Measurements from ENCODE around the gene UGT1A8. TPM values are rescaled to one million over a fixed set of nuclear protein-coding genes. Genes with fewer than 3 reads are reported as not detected.
A peak's percentile ranks its signal among the peaks of the same experiment; 100 is the strongest.

Gene UGT1A8
- total RNA-seq, 1 experiment from 2014 or later = not detected

- DNase-seq (ENCODE audit: low read depth) = peak; percentile 51
Observed at GRCh38 chr2:233764264-233764663, 146.8 kb downstream of the UGT1A8 start.

- no peak for DNase-seq (ENCODE audit: low read depth)
Observed at GRCh38 chr2:233764761-233765160, 147.3 kb downstream of the UGT1A8 start.

- DNase-seq (ENCODE audit: low read depth) = no peak
Observed at GRCh38 chr2:233766416-233766815, 149.0 kb downstream of the UGT1A8 start.

- DNase-seq (ENCODE audit: low read depth) = no peak
Observed at GRCh38 chr2:233768076-233768475, 150.6 kb downstream of the UGT1A8 start.

- DNase-seq (ENCODE audit: low read depth) = no peak
Observed at GRCh38 chr2:233769260-233769659, 151.8 kb downstream of the UGT1A8 start.

GRCh38 chr2:233772153-233772552 is 154.7 kb downstream of the UGT1A8 start:
- no peak for DNase-seq (ENCODE audit: low read depth)

GRCh38 chr2:233772583-233772982 is 155.2 kb downstream of the UGT1A8 start:
- DNase-seq (ENCODE audit: low read depth) = no peak

- no peak for DNase-seq (ENCODE audit: low read depth)
Observed at GRCh38 chr2:233773854-233774253, 156.4 kb downstream of the UGT1A8 start.

GRCh38 chr2:233775414-233775813 is 158.0 kb downstream of the UGT1A8 start:
- no peak for DNase-seq (ENCODE audit: low read depth)

- no peak for DNase-seq (ENCODE audit: low read depth)
Observed at GRCh38 chr2:233778030-233778429, 160.6 kb downstream of the UGT1A8 start, which contains the start of gene MROH2A. Gene MROH2A, plus strand, starts transcription at chr2:233778330. Its CDS starts 1,029 bp downstream, at chr2:233779359.

GRCh38 chr2:233779722-233780121 is 162.3 kb downstream of the UGT1A8 start:
- DNase-seq (ENCODE audit: low read depth) = no peak

- DNase-seq (ENCODE audit: low read depth) = no peak
Observed at GRCh38 chr2:233780771-233781170, 163.3 kb downstream of the UGT1A8 start.

GRCh38 chr2:233789554-233789953 is 172.1 kb downstream of the UGT1A8 start:
- DNase-seq (ENCODE audit: low read depth) = no peak

GRCh38 chr2:233791151-233791882 is 173.9 kb downstream of the UGT1A8 start:
- no peak for DNase-seq (ENCODE audit: low read depth)

- no peak for DNase-seq (ENCODE audit: low read depth)
Observed at GRCh38 chr2:233791883-233792329, 174.5 kb downstream of the UGT1A8 start.

GRCh38 chr2:233792720-233793119 is 175.3 kb downstream of the UGT1A8 start:
- no peak for DNase-seq (ENCODE audit: low read depth)

- DNase-seq (ENCODE audit: low read depth) = no peak
Observed at GRCh38 chr2:233793465-233794127, 176.2 kb downstream of the UGT1A8 start.

GRCh38 chr2:233794128-233794658 is 176.8 kb downstream of the UGT1A8 start:
- DNase-seq (ENCODE audit: low read depth) = no peak

GRCh38 chr2:233795735-233796171 is 178.3 kb downstream of the UGT1A8 start:
- no peak for DNase-seq (ENCODE audit: low read depth)

- DNase-seq (ENCODE audit: low read depth) = no peak
Observed at GRCh38 chr2:233796254-233796653, 178.8 kb downstream of the UGT1A8 start.

GRCh38 chr2:233798335-233799086 is 181.1 kb downstream of the UGT1A8 start:
- no peak for DNase-seq (ENCODE audit: low read depth)
